Measurements from ENCODE around the gene MRPL14. TPM values are rescaled to one million over a fixed set of nuclear protein-coding genes. Genes with fewer than 3 reads are reported as not detected.

MRPL14 gene
- polyA plus RNA-seq, 2 donors = 31.9 to 63.8 TPM

DNA sequence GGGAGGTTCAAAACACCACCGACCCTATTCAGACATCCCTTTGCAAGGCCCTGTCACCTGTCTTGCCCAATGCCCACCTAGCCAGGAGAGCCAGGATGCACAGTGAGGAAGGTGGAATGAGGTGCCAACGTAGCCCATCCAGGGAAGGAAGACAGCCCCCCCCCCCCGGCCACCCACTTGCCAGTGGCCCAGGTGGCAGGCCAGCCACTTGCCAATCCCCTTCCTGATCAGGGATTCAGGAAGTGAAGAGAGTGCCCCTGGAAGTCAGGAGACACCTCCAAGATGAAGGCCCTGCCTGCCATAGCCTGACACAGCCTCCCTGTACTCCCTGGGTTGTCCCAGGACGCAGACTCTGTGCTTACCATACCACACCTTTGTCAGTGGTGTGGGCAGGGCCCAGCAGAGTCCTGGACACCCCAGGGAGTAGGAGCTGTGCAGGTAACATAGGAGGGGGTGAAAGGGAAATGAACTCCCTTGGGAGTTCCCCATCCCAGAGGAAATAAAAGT lies 54.7 kb downstream of the MRPL14 start:
- peak overlapping the region; percentile 74 to 86 for H3K27ac ChIP-seq (ENCODE audit: low read depth in 2 of 2, low read length in 1 of 2)
- no peaks in the 10 kb centered on the region for H3K27me3 ChIP-seq (ENCODE audit: control insufficient read depth in 1 of 2, insufficient read depth in 2 of 2, low read length in 2 of 2)
- no peaks in the 10 kb centered on the region for H3K9me3 ChIP-seq (ENCODE audit: control insufficient read depth in 2 of 2, insufficient read depth in 1 of 2, low read depth in 1 of 2, low read length in 1 of 2)
- no peaks in the 10 kb centered on the region for H3K36me3 ChIP-seq (ENCODE audit: control insufficient read depth in 2 of 2, insufficient read depth in 2 of 2, low read length in 1 of 2)
- 79 to 80% methylated on average over 4 of the region's 4 CpGs for WGBS, 2 donors
- peak overlapping the region; percentile 41 for H3K4me3 ChIP-seq (ENCODE audit: low read depth in 1 of 2, low read length in 2 of 2)
- peaks cover 3 to 25% of the 10 kb centered on the region in 2 donors for H3K4me1 ChIP-seq (ENCODE audit: control insufficient read depth in 2 of 2, insufficient read depth in 2 of 2, low read length in 1 of 2)

GRCh38 chr6:44071670-44072451 lies 55.4 kb downstream of the MRPL14 start:
- H3K27me3 ChIP-seq (ENCODE audit: control insufficient read depth in 1 of 2, insufficient read depth in 2 of 2, low read length in 2 of 2) = no peaks in the 10 kb centered on the region
- 75 to 84% methylated on average over 8 of the region's 8 CpGs for WGBS, 2 donors
- peaks cover 3 to 23% of the 10 kb centered on the region in 2 donors for H3K4me1 ChIP-seq (ENCODE audit: control insufficient read depth in 2 of 2, insufficient read depth in 2 of 2, low read length in 1 of 2)
- no peak overlapping the region for H3K4me3 ChIP-seq (ENCODE audit: low read depth in 1 of 2, low read length in 2 of 2)
- H3K27ac ChIP-seq (ENCODE audit: low read depth in 2 of 2, low read length in 1 of 2) = peak overlapping the region; percentile 74 to 86
- H3K9me3 ChIP-seq (ENCODE audit: control insufficient read depth in 2 of 2, insufficient read depth in 1 of 2, low read depth in 1 of 2, low read length in 1 of 2) = no peaks in the 10 kb centered on the region
- no peaks in the 10 kb centered on the region for H3K36me3 ChIP-seq (ENCODE audit: control insufficient read depth in 2 of 2, insufficient read depth in 2 of 2, low read length in 1 of 2)

GRCh38 chr6:44068607-44069296 lies 58.5 kb downstream of the MRPL14 start:
- 57 to 69% methylated on average over 5 of the region's 5 CpGs for WGBS, 2 donors
- no peaks in the 10 kb centered on the region for H3K36me3 ChIP-seq (ENCODE audit: control insufficient read depth in 2 of 2, insufficient read depth in 2 of 2, low read length in 1 of 2)
- no peaks in the 10 kb centered on the region for H3K9me3 ChIP-seq (ENCODE audit: control insufficient read depth in 2 of 2, insufficient read depth in 1 of 2, low read depth in 1 of 2, low read length in 1 of 2)
- H3K27me3 ChIP-seq (ENCODE audit: control insufficient read depth in 1 of 2, insufficient read depth in 2 of 2, low read length in 2 of 2) = no peaks in the 10 kb centered on the region
- H3K4me3 ChIP-seq (ENCODE audit: low read depth in 1 of 2, low read length in 2 of 2) = no peak overlapping the region
- H3K4me1 ChIP-seq (ENCODE audit: control insufficient read depth in 2 of 2, insufficient read depth in 2 of 2, low read length in 1 of 2) = peaks cover 2 to 12% of the 10 kb centered on the region in 2 donors
- H3K27ac ChIP-seq (ENCODE audit: low read depth in 2 of 2, low read length in 1 of 2) = no peak overlapping the region

DNA sequence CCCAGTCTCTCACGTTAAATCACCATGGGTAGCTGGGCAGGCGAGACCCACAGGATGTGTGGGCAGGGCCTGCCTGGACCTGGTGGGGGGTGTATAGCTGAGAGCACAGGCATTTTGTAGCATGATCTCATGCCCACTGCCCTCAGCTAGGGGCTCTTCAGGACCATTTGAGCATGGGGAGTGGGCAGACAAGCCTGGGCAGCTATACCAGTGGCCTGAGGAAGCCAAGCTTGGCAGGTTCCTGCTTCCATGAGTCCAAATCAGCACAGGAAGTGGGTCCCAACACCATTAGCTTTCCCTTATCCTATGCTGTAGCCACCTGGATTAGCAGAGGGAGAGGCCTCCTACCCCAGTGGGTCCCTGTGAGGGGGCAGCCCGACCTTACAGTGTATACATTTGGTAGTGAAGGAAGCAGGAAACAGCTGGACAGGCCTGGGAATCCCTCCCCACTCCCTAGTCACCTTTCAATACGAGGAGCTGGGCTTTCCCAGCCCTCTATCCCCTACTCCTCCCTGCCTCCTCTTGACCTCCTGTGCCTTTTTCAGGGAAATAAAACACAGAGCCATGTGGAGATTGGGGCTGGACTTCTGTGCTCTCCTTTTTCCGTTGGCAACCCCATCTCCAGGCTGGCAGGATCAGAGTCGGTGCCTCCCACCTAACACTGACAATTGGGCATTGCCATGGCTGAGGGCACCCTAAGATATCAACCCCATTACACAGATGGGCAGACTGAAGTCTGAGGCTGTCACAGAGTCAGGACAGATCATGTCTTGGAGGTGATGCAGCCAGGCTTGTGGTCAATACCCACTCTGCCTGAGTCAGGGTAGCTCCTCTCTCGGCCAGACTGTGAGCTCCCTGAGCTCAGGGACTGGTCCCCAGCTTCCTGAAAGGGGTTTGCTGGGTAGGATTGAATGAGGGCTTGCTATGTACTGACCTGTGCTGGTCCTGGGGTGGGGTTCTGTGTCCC lies 59.8 kb downstream of the MRPL14 start:
- 68 to 73% methylated on average over 7 of the region's 7 CpGs for WGBS, 2 donors
- peaks cover 2 to 19% of the 10 kb centered on the region in 2 donors for H3K4me1 ChIP-seq (ENCODE audit: control insufficient read depth in 2 of 2, insufficient read depth in 2 of 2, low read length in 1 of 2)

DNA sequence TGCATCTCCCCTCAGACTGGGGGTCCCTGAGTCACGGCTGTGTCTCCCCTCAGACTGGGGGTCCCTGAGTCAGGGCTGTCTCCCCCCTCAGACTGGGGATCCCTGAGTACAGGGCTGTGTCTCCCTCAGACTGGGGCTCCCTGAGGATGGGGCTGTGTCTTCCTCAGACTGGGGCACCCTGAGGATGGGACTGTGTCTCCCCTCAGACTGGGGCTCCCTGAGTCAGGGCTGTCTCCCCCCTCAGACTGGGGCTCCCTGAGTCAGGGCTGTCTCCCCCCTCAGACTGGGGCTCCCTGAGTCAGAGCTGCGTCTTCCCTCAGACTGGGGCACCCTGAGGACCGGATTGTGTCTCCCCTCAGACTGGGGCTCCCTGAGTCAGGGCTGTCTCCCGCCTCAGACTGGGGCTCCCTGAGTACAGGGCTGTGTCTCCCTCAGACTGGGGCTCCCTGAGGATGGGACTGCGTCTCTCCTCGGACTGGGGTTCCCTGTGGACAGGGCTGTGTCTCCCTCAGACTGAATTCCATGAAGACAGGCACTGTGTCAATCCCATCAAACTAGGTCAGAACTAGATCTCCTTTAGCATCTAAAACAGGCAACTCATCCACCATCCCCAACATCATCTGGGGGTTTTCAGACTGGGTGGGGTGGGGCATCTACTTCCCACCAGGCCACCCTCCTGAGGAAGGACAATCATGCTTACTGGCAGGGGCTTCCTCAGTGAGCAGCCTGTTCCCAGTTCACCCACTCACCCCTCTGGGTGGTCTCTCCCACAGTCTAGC lies 60.7 kb downstream of the MRPL14 start:
- Histone ChIP-seq H3K9me3 (ENCODE audit: control insufficient read depth in 2 of 2, insufficient read depth in 1 of 2, low read depth in 1 of 2, low read length in 1 of 2) (no peaks in the 10 kb centered on the region), H3K4me1 (ENCODE audit: control insufficient read depth in 2 of 2, insufficient read depth in 2 of 2, low read length in 1 of 2) (peaks cover 9 to 23% of the 10 kb centered on the region in 2 donors), H3K4me3 (ENCODE audit: low read depth in 1 of 2, low read length in 2 of 2) (no peak overlapping the region), H3K27ac (ENCODE audit: low read depth in 2 of 2, low read length in 1 of 2) (no peak overlapping the region), H3K27me3 (ENCODE audit: control insufficient read depth in 1 of 2, insufficient read depth in 2 of 2, low read length in 2 of 2) (no peaks in the 10 kb centered on the region), H3K36me3 (ENCODE audit: control insufficient read depth in 2 of 2, insufficient read depth in 2 of 2, low read length in 1 of 2) (no peaks in the 10 kb centered on the region)
- 86 to 88% methylated on average over 6 of the region's 6 CpGs for WGBS, 2 donors

More for the DNA sequence above, 59.8 kb downstream of the MRPL14 start:
- H3K27ac ChIP-seq (ENCODE audit: low read depth in 2 of 2, low read length in 1 of 2) = no peak overlapping the region
- H3K27me3 ChIP-seq (ENCODE audit: control insufficient read depth in 1 of 2, insufficient read depth in 2 of 2, low read length in 2 of 2) = no peaks in the 10 kb centered on the region
- no peak overlapping the region for H3K4me3 ChIP-seq (ENCODE audit: low read depth in 1 of 2, low read length in 2 of 2)
- no peaks in the 10 kb centered on the region for H3K36me3 ChIP-seq (ENCODE audit: control insufficient read depth in 2 of 2, insufficient read depth in 2 of 2, low read length in 1 of 2)
- no peaks in the 10 kb centered on the region for H3K9me3 ChIP-seq (ENCODE audit: control insufficient read depth in 2 of 2, insufficient read depth in 1 of 2, low read depth in 1 of 2, low read length in 1 of 2)

GRCh38 chr6:44065443-44066140 lies 61.7 kb downstream of the MRPL14 start:
- Histone ChIP-seq H3K27me3 (ENCODE audit: control insufficient read depth in 1 of 2, insufficient read depth in 2 of 2, low read length in 2 of 2) (no peaks in the 10 kb centered on the region), H3K4me3 (ENCODE audit: low read depth in 1 of 2, low read length in 2 of 2) (no peak overlapping the region), H3K36me3 (ENCODE audit: control insufficient read depth in 2 of 2, insufficient read depth in 2 of 2, low read length in 1 of 2) (no peaks in the 10 kb centered on the region), H3K9me3 (ENCODE audit: control insufficient read depth in 2 of 2, insufficient read depth in 1 of 2, low read depth in 1 of 2, low read length in 1 of 2) (no peaks in the 10 kb centered on the region), H3K27ac (ENCODE audit: low read depth in 2 of 2, low read length in 1 of 2) (no peak overlapping the region), H3K4me1 (ENCODE audit: control insufficient read depth in 2 of 2, insufficient read depth in 2 of 2, low read length in 1 of 2) (peaks cover 9 to 23% of the 10 kb centered on the region in 2 donors)
- 82 to 85% methylated on average over 13 of the region's 13 CpGs for WGBS, 2 donors

GRCh38 chr6:44064948-44065272 lies 62.3 kb downstream of the MRPL14 start:
- no peak overlapping the region for H3K4me3 ChIP-seq (ENCODE audit: low read depth in 1 of 2, low read length in 2 of 2)
- no peaks in the 10 kb centered on the region for H3K9me3 ChIP-seq (ENCODE audit: control insufficient read depth in 2 of 2, insufficient read depth in 1 of 2, low read depth in 1 of 2, low read length in 1 of 2)
- H3K27ac ChIP-seq (ENCODE audit: low read depth in 2 of 2, low read length in 1 of 2) = no peak overlapping the region
- H3K36me3 ChIP-seq (ENCODE audit: control insufficient read depth in 2 of 2, insufficient read depth in 2 of 2, low read length in 1 of 2) = no peaks in the 10 kb centered on the region
- WGBS, 2 donors = 86 to 91% methylated on average over 3 of the region's 3 CpGs
- H3K27me3 ChIP-seq (ENCODE audit: control insufficient read depth in 1 of 2, insufficient read depth in 2 of 2, low read length in 2 of 2) = no peaks in the 10 kb centered on the region
- peaks cover 9 to 25% of the 10 kb centered on the region in 2 donors for H3K4me1 ChIP-seq (ENCODE audit: control insufficient read depth in 2 of 2, insufficient read depth in 2 of 2, low read length in 1 of 2)

- peaks cover 9 to 25% of the 10 kb centered on the region in 2 donors for H3K4me1 ChIP-seq (ENCODE audit: control insufficient read depth in 2 of 2, insufficient read depth in 2 of 2, low read length in 1 of 2)
- 49 to 61% methylated on average over 17 of the region's 17 CpGs for WGBS, 2 donors
- peak overlapping the region in 1 of 2 donors; percentile 17 for H3K27ac ChIP-seq (ENCODE audit: low read depth in 2 of 2, low read length in 1 of 2)
- no peak overlapping the region for H3K4me3 ChIP-seq (ENCODE audit: low read depth in 1 of 2, low read length in 2 of 2)
- no peaks in the 10 kb centered on the region for H3K36me3 ChIP-seq (ENCODE audit: control insufficient read depth in 2 of 2, insufficient read depth in 2 of 2, low read length in 1 of 2)
- no peaks in the 10 kb centered on the region for H3K9me3 ChIP-seq (ENCODE audit: control insufficient read depth in 2 of 2, insufficient read depth in 1 of 2, low read depth in 1 of 2, low read length in 1 of 2)
- H3K27me3 ChIP-seq (ENCODE audit: control insufficient read depth in 1 of 2, insufficient read depth in 2 of 2, low read length in 2 of 2) = no peaks in the 10 kb centered on the region
These were observed 62.9 kb downstream of the MRPL14 start for GRCh38 chr6:44064089-44064947.

Measured in esophagus (tissue), 2 donors.